GM12864 (cell line): Measurements from ENCODE around the gene PRDX5.
"Not testable (repeated sequence)": the region's sequence is repeated elsewhere in the genome, so short reads cannot be mapped to it uniquely, and the experiment has no call there.

Experiments used
- DNase-seq: peaks from one replicate; pipeline ENCODE4 v3.0.0-alpha.2; 2011; ENCODE audit warnings: low read depth
- H3K4me3 ChIP-seq: 2 replicates; pipeline ENCODE4 v1.5.1; 2011; ENCODE audit warnings: mild to moderate bottlenecking, low read depth, low read length, control low read depth
- TF ChIP-seq, protein P1 (sequence below): IDR thresholded peaks from 2 replicates; pipeline ENCODE4 v1.5.1; 2011; ENCODE audit warnings: low read depth, mild to moderate bottlenecking, moderate library complexity, low read length, control low read depth, inconsistent platforms; ENCODE audit errors: missing control alignments

PRDX5 gene

DNA sequence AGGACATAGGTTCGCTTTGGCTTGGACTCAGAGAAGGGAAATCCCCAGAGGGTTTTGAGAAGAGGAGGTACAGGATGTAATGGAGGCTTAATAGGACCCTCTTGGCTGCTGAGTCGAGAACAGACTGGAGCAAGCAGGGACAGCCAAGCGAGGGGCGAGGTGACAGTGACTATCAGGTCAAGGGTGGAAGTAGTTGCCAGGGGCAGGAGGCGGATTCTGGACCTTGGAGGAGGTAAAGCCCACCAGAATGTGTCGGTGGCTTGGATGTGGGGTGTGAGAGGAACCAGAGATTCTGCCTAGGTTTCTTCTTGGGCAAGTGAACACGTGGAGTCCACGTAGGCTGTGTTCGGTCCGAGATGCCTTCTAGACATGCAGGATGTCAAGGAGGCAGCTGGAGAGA, 5.0 kb upstream of the PRDX5 start:
- H3K4me3 ChIP-seq = no peak overlapping the region
- no peak for DNase-seq
- TF ChIP-seq, protein P1, sequence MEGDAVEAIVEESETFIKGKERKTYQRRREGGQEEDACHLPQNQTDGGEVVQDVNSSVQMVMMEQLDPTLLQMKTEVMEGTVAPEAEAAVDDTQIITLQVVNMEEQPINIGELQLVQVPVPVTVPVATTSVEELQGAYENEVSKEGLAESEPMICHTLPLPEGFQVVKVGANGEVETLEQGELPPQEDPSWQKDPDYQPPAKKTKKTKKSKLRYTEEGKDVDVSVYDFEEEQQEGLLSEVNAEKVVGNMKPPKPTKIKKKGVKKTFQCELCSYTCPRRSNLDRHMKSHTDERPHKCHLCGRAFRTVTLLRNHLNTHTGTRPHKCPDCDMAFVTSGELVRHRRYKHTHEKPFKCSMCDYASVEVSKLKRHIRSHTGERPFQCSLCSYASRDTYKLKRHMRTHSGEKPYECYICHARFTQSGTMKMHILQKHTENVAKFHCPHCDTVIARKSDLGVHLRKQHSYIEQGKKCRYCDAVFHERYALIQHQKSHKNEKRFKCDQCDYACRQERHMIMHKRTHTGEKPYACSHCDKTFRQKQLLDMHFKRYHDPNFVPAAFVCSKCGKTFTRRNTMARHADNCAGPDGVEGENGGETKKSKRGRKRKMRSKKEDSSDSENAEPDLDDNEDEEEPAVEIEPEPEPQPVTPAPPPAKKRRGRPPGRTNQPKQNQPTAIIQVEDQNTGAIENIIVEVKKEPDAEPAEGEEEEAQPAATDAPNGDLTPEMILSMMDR = no peak

DNA sequence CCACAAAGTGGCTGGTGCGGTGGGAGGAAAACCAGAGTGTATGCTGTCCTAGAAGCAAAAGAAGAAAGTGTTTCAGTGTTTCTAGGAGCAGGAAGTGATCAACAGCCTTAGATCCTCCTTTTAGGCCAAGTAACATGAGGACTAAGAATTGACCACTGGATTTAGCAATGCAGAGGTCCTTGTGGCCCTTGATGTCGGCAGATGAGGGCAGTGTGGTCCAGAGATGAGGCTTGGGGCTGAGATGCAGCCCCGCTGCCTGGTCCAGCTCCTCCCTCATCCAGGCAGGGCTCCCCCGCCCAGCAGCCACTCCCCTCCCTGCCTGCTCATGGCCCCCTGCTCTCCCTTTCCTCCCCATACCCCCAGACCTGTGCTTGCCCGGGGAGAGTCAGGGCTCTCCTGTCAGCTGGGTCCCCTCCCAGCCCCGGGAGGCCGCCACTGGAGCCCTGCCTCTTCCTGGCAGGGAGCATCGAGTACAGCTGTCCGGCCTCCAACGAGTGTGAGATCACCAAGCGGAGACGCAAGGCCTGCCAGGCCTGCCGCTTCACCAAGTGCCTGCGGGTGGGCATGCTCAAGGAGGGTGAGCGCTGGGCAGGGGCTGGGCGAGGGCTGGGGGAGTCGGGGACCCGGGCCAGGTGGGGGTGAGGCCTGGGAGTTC, 4.3 kb upstream of the PRDX5 start:
- DNase-seq = no peak
- TF ChIP-seq, protein P1 = no peak
- no peak overlapping the region for H3K4me3 ChIP-seq

DNA sequence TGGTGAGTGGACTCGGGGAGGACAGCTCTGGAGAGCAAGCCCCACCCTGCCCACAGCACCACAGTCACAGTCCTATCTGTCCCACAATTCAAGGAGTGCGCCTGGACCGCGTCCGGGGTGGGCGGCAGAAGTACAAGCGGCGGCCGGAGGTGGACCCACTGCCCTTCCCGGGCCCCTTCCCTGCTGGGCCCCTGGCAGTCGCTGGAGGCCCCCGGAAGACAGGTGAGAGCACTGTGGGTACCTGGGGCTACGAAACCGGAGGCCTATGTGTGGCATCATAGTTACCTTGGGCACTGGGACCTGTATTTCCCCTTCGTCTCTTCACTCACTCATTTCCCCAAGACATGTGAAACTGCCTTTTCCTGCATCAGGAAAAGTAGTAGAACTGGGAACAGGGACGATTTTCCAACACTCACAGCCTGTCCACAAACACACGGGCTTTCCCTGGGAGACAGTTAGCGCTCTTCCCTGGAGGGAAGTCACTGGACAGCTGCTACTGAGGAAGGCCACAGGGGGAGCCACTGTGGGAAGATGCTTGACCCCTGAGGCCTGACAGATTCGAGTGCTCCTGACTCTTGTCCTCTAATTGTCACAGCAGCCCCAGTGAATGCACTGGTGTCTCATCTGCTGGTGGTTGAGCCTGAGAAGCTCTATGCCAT, 3.6 kb upstream of the PRDX5 start:
- H3K4me3 ChIP-seq = no peak overlapping the region
- no peak for DNase-seq
- TF ChIP-seq, protein P1 = peak; percentile 13

DNA sequence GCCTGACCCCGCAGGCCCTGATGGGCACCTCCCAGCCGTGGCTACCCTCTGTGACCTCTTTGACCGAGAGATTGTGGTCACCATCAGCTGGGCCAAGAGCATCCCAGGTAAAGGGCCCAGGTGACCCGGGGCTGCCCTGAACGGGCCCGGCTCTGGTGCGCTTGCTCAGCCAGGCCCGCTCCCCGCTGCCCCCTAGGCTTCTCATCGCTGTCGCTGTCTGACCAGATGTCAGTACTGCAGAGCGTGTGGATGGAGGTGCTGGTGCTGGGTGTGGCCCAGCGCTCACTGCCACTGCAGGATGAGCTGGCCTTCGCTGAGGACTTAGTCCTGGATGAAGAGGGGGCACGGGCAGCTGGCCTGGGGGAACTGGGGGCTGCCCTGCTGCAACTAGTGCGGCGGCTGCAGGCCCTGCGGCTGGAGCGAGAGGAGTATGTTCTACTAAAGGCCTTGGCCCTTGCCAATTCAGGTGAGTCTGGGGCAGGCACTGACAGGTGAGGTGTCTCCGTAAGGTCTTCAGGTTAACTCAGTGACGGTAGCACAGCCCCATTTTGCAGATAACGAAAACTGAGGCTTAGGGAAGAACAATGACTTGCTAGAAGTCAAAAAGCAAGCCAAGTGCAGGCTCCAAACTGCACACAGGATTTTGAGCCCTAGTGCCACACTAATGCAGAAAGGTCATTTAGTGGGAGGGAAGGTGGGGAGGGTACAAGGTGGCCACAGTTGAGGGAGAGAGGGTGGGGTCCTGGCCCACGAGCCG, 2.9 kb upstream of the PRDX5 start:
- TF ChIP-seq, protein P1 = no peak
- DNase-seq = no peak
- no peak overlapping the region for H3K4me3 ChIP-seq

DNA sequence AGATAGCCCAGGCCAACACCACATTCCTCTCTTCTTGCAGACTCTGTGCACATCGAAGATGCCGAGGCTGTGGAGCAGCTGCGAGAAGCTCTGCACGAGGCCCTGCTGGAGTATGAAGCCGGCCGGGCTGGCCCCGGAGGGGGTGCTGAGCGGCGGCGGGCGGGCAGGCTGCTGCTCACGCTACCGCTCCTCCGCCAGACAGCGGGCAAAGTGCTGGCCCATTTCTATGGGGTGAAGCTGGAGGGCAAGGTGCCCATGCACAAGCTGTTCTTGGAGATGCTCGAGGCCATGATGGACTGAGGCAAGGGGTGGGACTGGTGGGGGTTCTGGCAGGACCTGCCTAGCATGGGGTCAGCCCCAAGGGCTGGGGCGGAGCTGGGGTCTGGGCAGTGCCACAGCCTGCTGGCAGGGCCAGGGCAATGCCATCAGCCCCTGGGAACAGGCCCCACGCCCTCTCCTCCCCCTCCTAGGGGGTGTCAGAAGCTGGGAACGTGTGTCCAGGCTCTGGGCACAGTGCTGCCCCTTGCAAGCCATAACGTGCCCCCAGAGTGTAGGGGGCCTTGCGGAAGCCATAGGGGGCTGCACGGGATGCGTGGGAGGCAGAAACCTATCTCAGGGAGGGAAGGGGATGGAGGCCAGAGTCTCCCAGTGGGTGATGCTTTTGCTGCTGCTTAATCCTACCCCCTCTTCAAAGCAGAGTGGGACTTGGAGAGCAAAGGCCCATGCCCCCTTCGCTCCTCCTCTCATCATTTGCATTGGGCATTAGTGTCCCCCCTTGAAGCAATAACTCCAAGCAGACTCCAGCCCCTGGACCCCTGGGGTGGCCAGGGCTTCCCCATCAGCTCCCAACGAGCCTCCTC, 2.0 kb upstream of the PRDX5 start:
- H3K4me3 ChIP-seq = peak overlapping the region; percentile 91

DNA sequence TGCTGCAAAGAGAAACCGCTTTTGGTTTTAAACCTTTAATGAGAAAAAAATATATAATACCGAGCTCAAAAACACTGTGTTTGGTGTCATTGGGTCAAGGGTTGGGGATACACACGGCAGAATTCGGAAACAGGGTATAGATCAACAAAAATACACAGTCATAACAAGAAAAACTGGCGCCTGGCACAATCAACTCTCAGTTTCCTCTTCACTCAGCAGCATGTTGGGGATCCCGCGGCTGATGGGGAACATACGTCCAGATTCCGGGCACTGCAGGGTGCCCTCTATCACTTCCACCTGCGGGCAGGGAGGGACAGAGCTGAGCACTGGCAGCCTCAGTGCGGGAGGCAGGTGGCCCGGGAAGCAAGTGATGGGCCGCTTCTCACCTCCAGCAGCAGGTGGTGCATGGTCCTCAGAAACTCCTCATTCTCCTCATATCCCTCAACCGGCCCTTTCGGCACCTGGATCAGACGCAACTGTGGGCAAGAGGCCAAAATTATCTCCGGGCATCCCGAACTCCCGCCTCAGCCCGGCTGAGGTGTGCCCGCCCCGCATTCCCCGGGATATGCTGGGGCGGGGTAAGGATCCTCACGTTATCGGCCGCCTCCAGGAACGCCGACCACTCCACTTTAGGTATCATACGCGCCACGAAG, 1.1 kb upstream of the PRDX5 start:
- no peak for DNase-seq

More for the DNA sequence above, 2.0 kb upstream of the PRDX5 start:
- DNase-seq = not testable (repeated sequence)

More for the DNA sequence above, 1.1 kb upstream of the PRDX5 start:
- H3K4me3 ChIP-seq = peak overlapping the region; percentile 91
- TF ChIP-seq, protein P1 = peak; percentile 32
